ENCODE results near the gene SLC33A1. TPM values are rescaled to one million over a fixed set of nuclear protein-coding genes. Genes with fewer than 3 reads are reported as not detected.

The SLC33A1 gene
- total RNA-seq (10 to 100 TPM; 36.2 to 40.1 TPM), polyA plus RNA-seq (ENCODE audit: insufficient read depth, low read depth, low replicate concordance) (25.5 TPM)
- long read RNA-seq, donor 1, full-length matches to known transcripts, result 6 of 64 reads
- long read RNA-seq, donor 1, partial matches to known transcripts, result 48 of 64 reads
- long read RNA-seq, donor 1, other reads (novel, unspliced or antisense), result 10 of 64 reads
- long read RNA-seq, donor 2, full-length matches to known transcripts, result 3 of 3 reads
- long read RNA-seq, donor 2, partial matches to known transcripts, result 0 of 3 reads
- long read RNA-seq, donor 2, other reads (novel, unspliced or antisense), result 0 of 3 reads

- H3K9me3 ChIP-seq, result no peaks in the 10 kb centered on the region
- H3K27me3 ChIP-seq, result no peaks in the 10 kb centered on the region
- no peak for TF ChIP-seq POLR2A (IDR thresholded peaks at IDR 0.05)
- TF ChIP-seq, protein P1, sequence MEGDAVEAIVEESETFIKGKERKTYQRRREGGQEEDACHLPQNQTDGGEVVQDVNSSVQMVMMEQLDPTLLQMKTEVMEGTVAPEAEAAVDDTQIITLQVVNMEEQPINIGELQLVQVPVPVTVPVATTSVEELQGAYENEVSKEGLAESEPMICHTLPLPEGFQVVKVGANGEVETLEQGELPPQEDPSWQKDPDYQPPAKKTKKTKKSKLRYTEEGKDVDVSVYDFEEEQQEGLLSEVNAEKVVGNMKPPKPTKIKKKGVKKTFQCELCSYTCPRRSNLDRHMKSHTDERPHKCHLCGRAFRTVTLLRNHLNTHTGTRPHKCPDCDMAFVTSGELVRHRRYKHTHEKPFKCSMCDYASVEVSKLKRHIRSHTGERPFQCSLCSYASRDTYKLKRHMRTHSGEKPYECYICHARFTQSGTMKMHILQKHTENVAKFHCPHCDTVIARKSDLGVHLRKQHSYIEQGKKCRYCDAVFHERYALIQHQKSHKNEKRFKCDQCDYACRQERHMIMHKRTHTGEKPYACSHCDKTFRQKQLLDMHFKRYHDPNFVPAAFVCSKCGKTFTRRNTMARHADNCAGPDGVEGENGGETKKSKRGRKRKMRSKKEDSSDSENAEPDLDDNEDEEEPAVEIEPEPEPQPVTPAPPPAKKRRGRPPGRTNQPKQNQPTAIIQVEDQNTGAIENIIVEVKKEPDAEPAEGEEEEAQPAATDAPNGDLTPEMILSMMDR (IDR thresholded peaks at IDR 0.05), result peak in 1 of 3 experiments; percentile 26
- 0 to 1% methylated on average over 36 to 42 of the region's 50 CpGs for WGBS, 2 donors
- peaks cover 15% of the 10 kb centered on the region for H3K4me1 ChIP-seq
- H3K36me3 ChIP-seq (ENCODE audit: low read depth, missing control alignments), result no peaks in the 10 kb centered on the region
- peak; percentile 99 for DNase-seq
- H3K4me3 ChIP-seq, result peak within 1 kb of the TSS; percentile 96 to 97
- peak within 1 kb of the TSS; percentile 92 to 96 for H3K27ac ChIP-seq
- intact Hi-C loops (cut with DNase I; ENCODE audit: low total_unique reads), result no loop called here
Observed at GRCh38 chr3:155854141-155854940, at the start of gene SLC33A1. TSS of gene SLC33A1 (minus strand) at chr3:155854427. CDS start at chr3:155853997, 430 bp downstream.

DNA sequence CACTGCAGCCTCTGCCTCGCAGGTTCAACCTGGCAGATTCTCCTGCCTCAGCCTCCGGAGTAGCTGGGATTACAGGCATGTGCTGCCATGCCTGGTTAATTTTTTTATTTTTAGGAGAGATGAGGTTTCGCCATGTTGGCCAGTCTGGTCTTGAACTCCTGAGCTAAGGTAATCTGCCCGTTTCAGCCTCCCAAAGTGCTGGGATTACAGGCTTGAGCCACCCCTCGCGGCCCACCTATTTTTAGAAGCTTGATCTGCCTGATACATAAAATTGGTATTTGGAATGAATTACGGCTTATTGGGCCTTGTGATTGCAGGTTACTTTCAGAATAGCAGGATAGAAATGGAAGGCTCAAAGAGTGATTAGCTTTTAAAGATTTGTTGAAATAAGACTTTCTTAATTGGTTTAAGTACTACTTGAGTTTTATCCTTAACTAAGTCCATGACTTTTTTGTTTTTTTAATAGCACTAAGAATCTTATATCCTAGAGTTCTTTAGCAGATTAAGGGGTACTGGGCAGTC lies 41.2 kb upstream of the SLC33A1 start:
- Histone ChIP-seq H3K4me1 (no peaks in the 10 kb centered on the region), H3K9me3 (no peaks in the 10 kb centered on the region), H3K4me3 (no peak overlapping the region), H3K27ac (no peak overlapping the region), H3K36me3 (ENCODE audit: low read depth, missing control alignments) (no peaks in the 10 kb centered on the region), H3K27me3 (no peaks in the 10 kb centered on the region)
- DNase-seq, result no peak
- intact Hi-C loops (cut with DNase I; ENCODE audit: low total_unique reads), result no loop called here
- WGBS, 2 donors, result 93 to 96% methylated on average over 7 of the region's 7 CpGs
- TF ChIP-seq POLR2A (IDR thresholded peaks at IDR 0.05), result no peak
- TF ChIP-seq, protein P1 (IDR thresholded peaks at IDR 0.05), result no peak

- 89 to 93% methylated on average over 5 of the region's 5 CpGs for WGBS, 2 donors
- H3K27ac ChIP-seq, result no peak overlapping the region
- no peaks in the 10 kb centered on the region for H3K4me1 ChIP-seq
- H3K36me3 ChIP-seq (ENCODE audit: low read depth, missing control alignments), result no peaks in the 10 kb centered on the region
- DNase-seq, result no peak
- TF ChIP-seq, protein P1 (IDR thresholded peaks at IDR 0.05), result no peak
- no peak for TF ChIP-seq POLR2A (IDR thresholded peaks at IDR 0.05)
- H3K4me3 ChIP-seq, result no peak overlapping the region
- no peaks in the 10 kb centered on the region for H3K27me3 ChIP-seq
- intact Hi-C loops (cut with DNase I; ENCODE audit: low total_unique reads), result no loop called here
- H3K9me3 ChIP-seq, result no peaks in the 10 kb centered on the region
Observed at GRCh38 chr3:155891321-155891720, 37.1 kb upstream of the SLC33A1 start.

DNA sequence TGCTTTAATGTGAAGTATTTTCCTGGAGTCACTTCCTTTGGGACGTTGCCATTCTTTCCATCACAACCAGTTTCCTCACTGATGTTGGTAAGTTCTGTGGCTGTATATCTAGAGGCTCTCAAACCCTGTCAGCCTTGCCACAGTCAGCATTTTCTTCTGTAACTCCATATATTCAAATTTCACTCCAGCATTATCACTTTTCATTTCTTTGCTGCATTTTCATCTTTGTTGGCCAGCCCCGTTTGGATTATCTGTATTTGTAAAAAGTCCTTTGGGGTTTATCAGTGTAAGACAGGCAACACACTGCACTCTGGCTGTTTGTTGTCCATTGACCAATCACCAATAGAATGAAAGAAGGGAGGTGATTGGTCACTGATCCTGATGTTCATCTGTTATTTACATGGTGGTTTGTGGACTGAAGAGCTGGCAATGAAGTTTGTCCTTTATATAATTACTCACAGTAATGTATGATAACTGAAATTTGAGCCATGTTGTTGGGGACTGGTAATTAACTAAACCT lies 36.5 kb upstream of the SLC33A1 start:
- Histone ChIP-seq H3K4me1 (no peaks in the 10 kb centered on the region), H3K27ac (no peak overlapping the region), H3K36me3 (ENCODE audit: low read depth, missing control alignments) (no peaks in the 10 kb centered on the region), H3K27me3 (no peaks in the 10 kb centered on the region), H3K9me3 (no peaks in the 10 kb centered on the region), H3K4me3 (no peak overlapping the region)
- WGBS, 2 donors, result 17 to 25% methylated on average over 2 of the region's 2 CpGs
- no peak for DNase-seq
- TF ChIP-seq, protein P1 (IDR thresholded peaks at IDR 0.05), result no peak
- TF ChIP-seq POLR2A (IDR thresholded peaks at IDR 0.05), result no peak
- intact Hi-C loops (cut with DNase I; ENCODE audit: low total_unique reads), result no loop called here
